GM18861 (cell line): ENCODE results near the gene CDK5RAP3.

Source experiments
- ATAC-seq: cut with Tn5 transposase; IDR thresholded peaks from one replicate; pipeline ENCODE4 v1.9.1; 2021; ENCODE audit not compliant: unreplicated experiment

Gene CDK5RAP3

GRCh38 chr17:47948706-47949196 is 22.2 kb upstream of the CDK5RAP3 start:
- no peak for ATAC-seq

GRCh38 chr17:47949197-47949759 is 21.6 kb upstream of the CDK5RAP3 start:
- ATAC-seq: no peak

DNA sequence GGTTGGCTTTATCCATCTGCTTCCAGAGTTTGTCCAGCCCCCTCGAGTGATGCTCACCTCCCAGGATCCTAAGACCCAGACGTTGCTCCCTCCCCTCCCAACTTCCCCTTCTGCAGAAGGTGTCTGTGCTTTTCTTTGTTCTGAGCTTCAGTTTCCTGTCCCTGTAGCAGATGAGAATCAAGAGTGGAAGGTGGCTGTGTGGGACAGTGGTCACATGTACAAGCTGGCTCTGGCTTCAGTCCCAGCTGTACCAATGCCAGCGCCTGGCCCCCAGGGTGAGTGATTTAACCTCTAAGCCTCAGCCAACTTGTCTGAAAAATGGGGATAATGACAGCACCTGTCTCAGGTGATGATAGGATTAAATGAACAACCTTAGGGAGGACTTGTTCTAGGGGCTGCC is 21.0 kb upstream of the CDK5RAP3 start:
- ATAC-seq: no peak

- ATAC-seq: no peak
Observed at GRCh38 chr17:47950448-47950847, 20.5 kb upstream of the CDK5RAP3 start.

DNA sequence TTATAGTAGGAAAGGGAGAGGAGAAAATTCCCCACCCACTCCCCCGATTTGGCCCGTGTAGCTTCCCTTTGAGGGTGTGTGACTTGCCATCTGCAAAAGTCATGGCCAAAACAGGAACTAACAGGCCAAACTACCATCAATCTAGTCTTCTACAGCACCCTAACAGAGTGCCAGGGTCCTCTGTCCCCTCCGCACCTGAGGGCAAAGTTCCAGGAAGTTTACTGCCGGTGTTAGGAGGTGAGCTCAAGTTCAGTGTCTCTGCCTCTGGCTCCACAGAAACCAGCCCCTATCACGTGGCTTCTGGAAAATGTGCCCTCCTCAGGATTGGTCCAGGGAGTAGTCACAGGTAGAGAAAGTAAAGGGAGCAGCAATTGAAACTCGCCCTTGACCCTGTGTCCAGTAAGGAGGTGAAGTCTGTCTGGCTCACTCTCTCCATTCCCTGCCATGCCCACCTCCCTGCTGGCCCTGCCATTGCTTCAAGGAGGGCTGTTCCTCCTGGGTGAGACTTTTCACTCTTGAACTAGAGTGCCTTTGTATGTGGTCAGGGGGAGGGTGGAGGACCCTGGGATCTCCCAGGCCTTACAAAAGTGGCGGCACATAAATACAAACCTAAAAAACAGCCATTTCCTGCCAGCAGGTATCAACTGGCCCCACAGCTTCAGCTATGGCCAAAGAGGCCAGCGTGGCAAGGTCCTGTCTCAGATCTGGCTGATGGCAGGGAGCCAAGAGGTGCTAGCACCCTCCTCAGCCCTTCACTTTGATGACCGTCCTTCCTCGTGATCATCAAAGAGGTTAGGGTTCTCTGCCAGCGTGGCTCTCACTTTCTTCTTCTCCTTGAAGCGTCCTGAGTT is 18.5 kb upstream of the CDK5RAP3 start:
- ATAC-seq: no peak

DNA sequence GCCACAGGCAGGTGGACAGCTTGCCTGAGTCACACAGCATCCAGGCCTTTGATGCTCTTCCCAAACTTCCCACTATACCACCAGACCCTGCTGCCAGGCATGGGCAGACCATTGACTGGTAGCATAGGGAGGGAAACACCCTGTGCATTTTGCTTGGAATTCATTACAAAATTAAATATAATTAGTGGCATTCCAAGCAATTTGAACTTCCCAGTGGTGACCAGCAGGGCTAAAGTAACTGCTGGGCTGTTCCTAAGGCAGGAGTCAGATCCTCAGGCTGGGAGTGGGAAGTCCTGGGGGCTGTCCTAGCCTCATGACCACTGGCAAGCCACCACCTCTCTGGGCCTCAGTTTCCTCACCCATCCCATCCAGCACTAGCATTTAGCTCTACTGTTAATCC is 17.0 kb upstream of the CDK5RAP3 start:
- no peak for ATAC-seq

GRCh38 chr17:47955497-47956461 is 15.1 kb upstream of the CDK5RAP3 start:
- ATAC-seq: no peak

- no peak for ATAC-seq
Observed at GRCh38 chr17:47956791-47957590, 13.9 kb upstream of the CDK5RAP3 start.

DNA sequence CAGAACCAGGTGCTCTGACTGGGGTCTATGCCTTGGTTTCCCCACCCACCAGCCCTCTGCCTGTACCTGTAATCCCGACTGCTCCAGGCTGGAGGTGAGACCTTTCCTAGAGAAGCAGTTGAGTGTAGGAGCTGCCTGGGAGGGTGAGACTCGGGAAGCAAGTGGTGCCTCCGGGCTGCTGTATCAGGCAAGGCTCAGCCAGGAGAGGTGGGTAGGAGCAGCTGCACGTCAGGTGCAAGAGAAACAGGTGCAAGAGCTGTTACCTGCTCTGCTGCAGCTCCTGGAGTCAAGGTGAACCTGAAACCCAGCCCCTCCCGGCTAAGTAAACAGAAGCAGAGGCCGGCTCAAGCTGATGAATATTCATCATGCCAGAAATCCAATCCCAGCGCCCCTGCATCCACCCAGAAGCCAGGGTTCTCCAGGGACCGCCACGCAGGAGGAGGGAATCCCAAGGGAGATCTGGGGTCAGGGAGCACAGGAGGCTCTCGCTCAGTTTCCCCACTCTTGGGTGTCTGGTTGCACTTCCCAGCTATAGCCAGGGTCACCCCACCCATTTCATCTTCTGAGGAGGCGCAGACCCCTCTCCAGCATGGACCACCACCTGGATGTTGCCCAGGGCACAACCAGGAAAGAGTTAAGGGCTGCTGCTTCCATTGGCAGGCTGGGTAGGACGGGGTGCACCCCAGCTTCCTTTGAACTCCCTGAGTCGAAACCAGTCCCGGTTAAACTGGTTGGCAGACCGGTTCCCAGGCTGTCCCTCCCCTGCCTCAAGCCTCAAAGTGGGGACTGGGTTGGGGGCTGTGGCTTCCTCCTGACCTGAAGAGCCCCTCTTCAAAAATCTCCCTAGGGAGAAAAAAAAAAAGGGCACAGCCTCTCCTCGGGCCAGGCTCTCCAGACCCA is 13.1 kb upstream of the CDK5RAP3 start, which contains the start of gene PRR15L:
TSS of gene PRR15L (minus strand) at position 293 of the 900 bp plus-strand sequence. CDS start 4,649 bp downstream, outside the sequence.
- ATAC-seq: no peak

- no peak for ATAC-seq
Observed at GRCh38 chr17:47959825-47960655, 10.9 kb upstream of the CDK5RAP3 start.

GRCh38 chr17:47961406-47961805 is 9.5 kb upstream of the CDK5RAP3 start:
- no peak for ATAC-seq

GRCh38 chr17:47962901-47963300 is 8.0 kb upstream of the CDK5RAP3 start:
- ATAC-seq: no peak

DNA sequence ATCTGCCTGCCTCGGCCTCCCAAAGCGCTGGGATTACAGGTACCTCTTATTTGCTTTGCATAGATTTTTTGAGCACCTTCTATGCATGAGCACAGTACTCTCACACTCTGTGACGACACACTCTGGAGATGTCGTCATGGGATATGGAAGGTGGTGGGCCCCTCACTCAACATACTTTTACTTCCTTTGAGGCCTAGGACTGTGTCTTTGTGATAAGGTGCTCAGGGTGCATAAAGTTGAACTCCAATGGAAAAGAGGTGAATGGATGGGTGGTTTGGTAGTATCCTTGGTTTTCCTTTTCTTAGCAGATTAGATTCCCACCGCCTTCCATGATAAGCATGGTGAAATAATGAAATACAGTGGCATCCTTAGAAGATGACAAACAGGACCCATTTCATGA is 6.1 kb upstream of the CDK5RAP3 start:
- no peak for ATAC-seq

GRCh38 chr17:47966079-47966519 is 4.8 kb upstream of the CDK5RAP3 start:
- ATAC-seq: no peak

- ATAC-seq: no peak
Observed at GRCh38 chr17:47967607-47968252, 3.2 kb upstream of the CDK5RAP3 start.

GRCh38 chr17:47968836-47969235 is 2.1 kb upstream of the CDK5RAP3 start:
- no peak for ATAC-seq

DNA sequence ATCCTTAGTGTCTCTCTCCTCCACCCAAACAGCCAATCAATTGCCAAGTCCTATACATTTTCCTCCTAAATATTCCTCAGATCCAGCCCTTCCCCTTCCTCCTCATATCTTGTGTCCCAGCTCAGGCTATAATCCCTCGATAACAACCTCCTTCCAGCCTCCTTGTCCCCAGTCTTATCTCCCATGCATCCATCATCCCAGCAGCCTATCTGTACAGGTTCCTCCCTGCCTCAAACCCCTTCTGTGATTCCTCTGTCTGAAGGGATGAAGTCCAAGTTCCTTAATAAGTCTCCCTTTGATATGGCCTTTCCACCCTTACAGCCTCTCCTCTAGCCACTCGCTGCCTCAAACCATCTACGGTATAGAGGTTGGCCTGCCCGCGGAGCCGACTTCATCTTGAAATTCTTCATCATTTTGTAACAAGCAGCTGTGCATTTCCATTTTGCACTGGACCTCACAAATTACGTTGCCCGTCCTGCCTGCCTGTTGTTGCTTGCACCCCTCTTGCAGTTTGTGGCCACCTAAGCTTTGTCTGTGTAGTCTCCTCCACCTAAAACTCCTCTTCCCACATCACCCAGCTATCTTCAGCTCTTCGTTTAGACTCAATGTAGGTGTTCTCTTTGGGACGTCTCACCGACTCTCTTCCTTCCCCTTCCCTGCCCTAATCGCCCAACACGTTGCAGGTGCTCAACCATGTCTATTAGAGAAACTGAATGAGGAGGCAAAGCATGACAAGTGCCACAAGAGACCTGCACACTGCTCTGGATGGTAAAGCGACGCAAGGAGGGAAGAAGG is 786 bp upstream of the CDK5RAP3 start:
- ATAC-seq: no peak
